Natural killer cell (primary cell): ENCODE measurements around the gene NIPBL. TPM values are rescaled to one million over a fixed set of nuclear protein-coding genes. Genes with fewer than 3 reads are reported as not detected.
"Not testable (repeated sequence)": the region's sequence is repeated elsewhere in the genome, so short reads cannot be mapped to it uniquely, and the experiment has no call there.

Experiments
- ATAC-seq, 3 donors: fragments of 150-1000 bp in 2 of 3; fragments of 200-7000 bp in 1 of 3; cut with Tn5 transposase; 1 replicate in 1 of 3; 2 replicates in 2 of 3; pipeline ENCODE4 v1.10.0; 2021; ENCODE audit warnings: mild to moderate bottlenecking in 2 of 3, moderate library complexity in 2 of 3
- DNase-seq, 2 donors: peaks; one replicate each; pipeline versions ENCODE4 v3.0.0 to v3.0.0-alpha.2; 2013 to 2021; ENCODE audit warnings: mixed read lengths in 1 of 2
- H3K27ac ChIP-seq: one replicate; pipeline ENCODE4 v1.5.1; 2013; ENCODE audit warnings: mild to moderate bottlenecking, low read length
- H3K27me3 ChIP-seq: one replicate; pipeline ENCODE4 v1.6.1; 2013; ENCODE audit warnings: low read length; ENCODE audit not compliant: control insufficient read depth, insufficient read depth
- H3K36me3 ChIP-seq: one replicate; pipeline ENCODE4 v1.6.1; 2013; ENCODE audit warnings: low read length; ENCODE audit not compliant: control insufficient read depth, insufficient read depth
- H3K4me1 ChIP-seq: one replicate; pipeline ENCODE4 v1.6.1; 2013; ENCODE audit warnings: low read length; ENCODE audit not compliant: control insufficient read depth, insufficient read depth
- H3K4me3 ChIP-seq: one replicate; pipeline ENCODE4 v1.5.1; 2013; ENCODE audit warnings: low read length
- H3K9me3 ChIP-seq: one replicate; pipeline ENCODE4 v1.6.1; 2013; ENCODE audit warnings: low read length; ENCODE audit not compliant: control insufficient read depth, insufficient read depth
- H3K27ac Mint-ChIP-seq, 2 donors: one replicate each; pipeline ENCODE4 v1.8.0; 2022; ENCODE audit warnings: mild to moderate bottlenecking in 2 of 2, mixed read lengths in 2 of 2, moderate library complexity in 1 of 2
- H3K27me3 Mint-ChIP-seq, 2 donors: one replicate each; pipeline ENCODE4 v1.8.0; 2022; ENCODE audit warnings: low read depth in 2 of 2, mixed read lengths in 2 of 2
- H3K36me3 Mint-ChIP-seq: one replicate; pipeline ENCODE4 v1.8.0; 2022; ENCODE audit warnings: mixed read lengths
- H3K4me1 Mint-ChIP-seq, 2 donors: one replicate each; pipeline ENCODE4 v1.8.0; 2022; ENCODE audit warnings: mixed read lengths in 2 of 2
- H3K4me3 Mint-ChIP-seq: one replicate; pipeline ENCODE4 v1.8.0; 2022; ENCODE audit warnings: mild to moderate bottlenecking, moderate library complexity, mixed read lengths
- H3K9me3 Mint-ChIP-seq, 2 donors: one replicate each; pipeline ENCODE4 v1.8.0; 2022; ENCODE audit warnings: mixed read lengths in 2 of 2
- WGBS: methylation state at CpG from one replicate; pipeline ENCODE4 v1.1.7; 2013; ENCODE audit warnings: missing lambda C conversion rate; ENCODE audit not compliant: insufficient coverage; 5-methylcytosine and 5-hydroxymethylcytosine counted together
- intact Hi-C: fragments of 100-400 bp; cut with micrococcal nuclease; formaldehyde crosslinking; loops from one replicate; pipeline ENCODE4 v1.14.2; 2022
- total RNA-seq, 4 donors: library from RNA; stranded (reverse); fragments of 120-200 nt in 1 of 4; gene quantifications; one replicate each; pipeline versions ENCODE4 v1.2.3 to v1.2.4, GENCODE V29; 2013 to 2022
- TF ChIP-seq, protein P1 (sequence below): fragments of 200-600 bp; IDR thresholded peaks from one replicate; pipeline ENCODE4 v1.8.0; 2022; ENCODE audit warnings: antibody characterized with exemption

NIPBL gene
- total RNA-seq, 3 donors from 2014 or later (not counting 1 experiment from before 2014, with no cell fraction given), result 137 to 153 (median 145) TPM

DNA sequence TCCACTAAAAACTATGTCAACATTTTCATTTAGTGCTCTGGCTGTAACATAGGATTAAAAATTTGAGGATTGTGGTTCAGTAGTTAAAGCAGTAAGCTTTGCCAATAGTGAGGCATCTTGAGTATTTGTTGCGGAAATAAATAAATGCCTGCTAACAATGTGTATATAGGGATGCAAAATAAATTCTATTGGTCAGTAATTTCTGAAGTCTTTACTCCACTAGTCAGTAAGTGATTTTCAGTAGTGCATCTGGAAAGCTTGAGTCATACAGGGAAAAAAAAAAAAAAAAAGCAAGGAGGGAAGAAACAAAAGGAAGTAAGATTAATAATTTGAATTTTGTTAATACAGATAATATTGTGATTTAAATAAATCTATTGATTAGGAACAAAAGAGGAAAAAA lies 21.0 kb downstream of the NIPBL start:
- intact Hi-C loops, result no loop called here
- ATAC-seq (no peak), DNase-seq (no peak)
- H3K4me1 Mint-ChIP-seq, result peaks cover 84% of the 10 kb centered on the region in 2 donors
- Histone ChIP-seq H3K27ac (no peak overlapping the region), H3K4me3 (no peak overlapping the region), H3K4me1 (peaks cover 8% of the 10 kb centered on the region), H3K27me3 (no peaks in the 10 kb centered on the region), H3K9me3 (peaks cover 4% of the 10 kb centered on the region), H3K36me3 (no peaks in the 10 kb centered on the region)
- 100% methylated on average over 1 of the region's 1 CpG for WGBS
- no peaks in the 10 kb centered on the region for H3K9me3 Mint-ChIP-seq
- H3K27ac Mint-ChIP-seq, result no peak overlapping the region
- no peaks in the 10 kb centered on the region for H3K36me3 Mint-ChIP-seq
- TF ChIP-seq, protein P1, sequence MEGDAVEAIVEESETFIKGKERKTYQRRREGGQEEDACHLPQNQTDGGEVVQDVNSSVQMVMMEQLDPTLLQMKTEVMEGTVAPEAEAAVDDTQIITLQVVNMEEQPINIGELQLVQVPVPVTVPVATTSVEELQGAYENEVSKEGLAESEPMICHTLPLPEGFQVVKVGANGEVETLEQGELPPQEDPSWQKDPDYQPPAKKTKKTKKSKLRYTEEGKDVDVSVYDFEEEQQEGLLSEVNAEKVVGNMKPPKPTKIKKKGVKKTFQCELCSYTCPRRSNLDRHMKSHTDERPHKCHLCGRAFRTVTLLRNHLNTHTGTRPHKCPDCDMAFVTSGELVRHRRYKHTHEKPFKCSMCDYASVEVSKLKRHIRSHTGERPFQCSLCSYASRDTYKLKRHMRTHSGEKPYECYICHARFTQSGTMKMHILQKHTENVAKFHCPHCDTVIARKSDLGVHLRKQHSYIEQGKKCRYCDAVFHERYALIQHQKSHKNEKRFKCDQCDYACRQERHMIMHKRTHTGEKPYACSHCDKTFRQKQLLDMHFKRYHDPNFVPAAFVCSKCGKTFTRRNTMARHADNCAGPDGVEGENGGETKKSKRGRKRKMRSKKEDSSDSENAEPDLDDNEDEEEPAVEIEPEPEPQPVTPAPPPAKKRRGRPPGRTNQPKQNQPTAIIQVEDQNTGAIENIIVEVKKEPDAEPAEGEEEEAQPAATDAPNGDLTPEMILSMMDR, result no peak
- H3K4me3 Mint-ChIP-seq, result no peak overlapping the region
- H3K27me3 Mint-ChIP-seq, result no peaks in the 10 kb centered on the region

DNA sequence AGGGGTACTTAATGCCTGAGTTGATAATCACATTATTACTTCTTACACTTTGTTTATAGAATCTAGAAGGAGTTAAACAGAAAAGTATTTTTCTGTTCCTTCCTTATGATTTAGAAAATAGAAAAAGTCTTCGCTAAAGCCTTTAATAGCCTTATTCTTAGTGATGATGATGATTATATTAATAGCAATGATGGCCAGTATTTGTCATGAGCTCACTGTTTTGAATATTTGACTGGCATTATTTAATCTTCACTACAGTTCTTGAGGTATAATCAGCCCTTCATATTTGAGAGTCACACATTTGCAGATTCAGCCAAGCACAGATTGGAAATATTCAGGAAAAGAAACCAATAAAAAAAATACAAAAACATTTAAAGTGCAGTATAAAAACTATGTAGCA lies 23.3 kb downstream of the NIPBL start:
- H3K36me3 ChIP-seq, result no peaks in the 10 kb centered on the region
- Mint-ChIP-seq H3K4me1 (peaks cover 88 to 89% of the 10 kb centered on the region in 2 donors), H3K9me3 (no peaks in the 10 kb centered on the region), H3K4me3 (no peak overlapping the region), H3K27ac (peak overlapping the region in 1 of 2 donors; percentile 34), H3K27me3 (no peaks in the 10 kb centered on the region), H3K36me3 (no peaks in the 10 kb centered on the region)
- peaks cover 15% of the 10 kb centered on the region for H3K4me1 ChIP-seq
- TF ChIP-seq, protein P1, result no peak
- intact Hi-C loops, result no loop called here
- H3K27me3 ChIP-seq, result no peaks in the 10 kb centered on the region
- DNase-seq, result no peak
- peaks cover 4% of the 10 kb centered on the region for H3K9me3 ChIP-seq
- no peak overlapping the region for H3K27ac ChIP-seq
- H3K4me3 ChIP-seq, result no peak overlapping the region
- 100% methylated on average over 1 of the region's 1 CpG for WGBS
- no peak for ATAC-seq

DNA sequence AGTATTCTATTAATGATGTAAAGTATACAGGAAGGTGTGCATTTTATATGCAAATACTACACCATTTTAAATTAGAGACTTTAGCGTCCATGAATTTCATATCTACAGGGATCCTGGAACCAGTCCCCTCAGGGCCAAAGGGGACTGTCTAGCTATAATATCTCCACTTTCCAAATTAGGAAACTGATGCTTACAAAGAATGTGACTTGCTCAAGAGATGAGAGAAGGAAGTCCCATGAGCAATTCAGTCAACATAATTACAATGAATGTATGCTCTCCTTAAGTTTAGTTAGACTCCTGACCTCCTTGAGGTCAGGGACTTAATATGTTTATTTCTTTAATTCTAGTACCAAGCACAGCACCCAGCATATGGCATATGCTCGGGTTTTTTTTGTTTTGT lies 23.7 kb downstream of the NIPBL start:
- Histone ChIP-seq H3K27ac (no peak overlapping the region), H3K9me3 (peaks cover 4% of the 10 kb centered on the region), H3K4me1 (peaks cover 15% of the 10 kb centered on the region), H3K36me3 (no peaks in the 10 kb centered on the region), H3K27me3 (no peaks in the 10 kb centered on the region), H3K4me3 (no peak overlapping the region)
- TF ChIP-seq, protein P1, result no peak
- H3K27ac Mint-ChIP-seq, result no peak overlapping the region
- intact Hi-C loops, result no loop called here
- 100% methylated on average over 1 of the region's 2 CpGs for WGBS
- no peak overlapping the region for H3K4me3 Mint-ChIP-seq
- H3K4me1 Mint-ChIP-seq, result peaks cover 88 to 89% of the 10 kb centered on the region in 2 donors
- H3K27me3 Mint-ChIP-seq, result no peaks in the 10 kb centered on the region
- H3K9me3 Mint-ChIP-seq, result no peaks in the 10 kb centered on the region
- DNase-seq (no peak), ATAC-seq (no peak)
- no peaks in the 10 kb centered on the region for H3K36me3 Mint-ChIP-seq

DNA sequence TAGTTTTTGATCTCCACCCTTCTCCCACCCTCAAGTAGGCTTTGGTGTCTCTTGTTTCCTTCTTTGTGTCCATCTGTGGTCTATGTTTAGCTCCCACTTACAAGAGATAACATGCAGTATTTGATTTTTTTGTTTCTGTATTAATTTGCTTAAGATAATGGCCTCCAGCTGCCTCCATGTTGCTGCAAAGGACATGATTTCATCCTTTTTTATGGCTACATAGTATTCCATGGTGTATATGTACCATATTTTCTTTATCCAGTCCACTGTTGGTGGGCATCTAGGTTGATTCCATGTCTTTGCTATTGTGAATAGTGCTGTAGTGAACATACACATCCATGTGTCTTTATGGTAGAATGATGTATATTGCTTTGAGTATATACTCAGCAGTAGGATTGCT lies 24.5 kb downstream of the NIPBL start:
- H3K4me3 Mint-ChIP-seq, intact Hi-C loops, H3K36me3 Mint-ChIP-seq, H3K9me3 Mint-ChIP-seq, H3K36me3 ChIP-seq, H3K27me3 ChIP-seq, H3K9me3 ChIP-seq, H3K4me3 ChIP-seq, H3K27ac Mint-ChIP-seq, DNase-seq, H3K27ac ChIP-seq, ATAC-seq, H3K27me3 Mint-ChIP-seq: not testable (repeated sequence)
- peaks cover 82% of the 10 kb centered on the region in 2 donors for H3K4me1 Mint-ChIP-seq
- peaks cover 15% of the 10 kb centered on the region for H3K4me1 ChIP-seq
